ENCODE measurements around the gene MCMBP.
"Not testable (repeated sequence)": the region's sequence is repeated elsewhere in the genome, so short reads cannot be mapped to it uniquely, and the experiment has no call there.

Gene MCMBP

GRCh38 chr10:119910689-119911088, 38.0 kb upstream of the MCMBP start:
- Histone ChIP-seq H2AFZ (ENCODE audit: low read depth, low read length) (no peak overlapping the region), H3K9me3 (ENCODE audit: insufficient read depth, low read length) (no peaks in the 10 kb centered on the region), H3K36me3 (replicated peaks; ENCODE audit: low read depth, low read length) (peaks cover 12% of the 10 kb centered on the region), H4K20me1 (ENCODE audit: insufficient read depth, low read length) (no peaks in the 10 kb centered on the region), H3K4me3 (ENCODE audit: low read length) (no peak overlapping the region), H3K9ac (ENCODE audit: low read length) (no peak overlapping the region), H3K4me1 (ENCODE audit: low read length) (no peaks in the 10 kb centered on the region), H3K4me2 (ENCODE audit: low read length) (no peak overlapping the region), H3K79me2 (ENCODE audit: low read length) (no peaks in the 10 kb centered on the region), H3K27me3 (ENCODE audit: low read depth, low read length) (no peaks in the 10 kb centered on the region), H3K27ac (ENCODE audit: low read length) (no peak overlapping the region)
- TF ChIP-seq CTCF (IDR thresholded peaks at IDR 0.05; ENCODE audit: low read depth, low read length) (no peak), EZH2phosphoT487 (IDR thresholded peaks at IDR 0.05; ENCODE audit: low read depth) (no peak)

GRCh38 chr10:119908166-119908565, 35.5 kb upstream of the MCMBP start:
- Histone ChIP-seq H3K4me2 (ENCODE audit: low read length) (no peak overlapping the region), H3K4me1 (ENCODE audit: low read length) (no peaks in the 10 kb centered on the region), H3K36me3 (replicated peaks; ENCODE audit: low read depth, low read length) (peaks cover 9% of the 10 kb centered on the region), H2AFZ (ENCODE audit: low read depth, low read length) (no peak overlapping the region), H4K20me1 (ENCODE audit: insufficient read depth, low read length) (no peaks in the 10 kb centered on the region), H3K27me3 (ENCODE audit: low read depth, low read length) (no peaks in the 10 kb centered on the region), H3K79me2 (ENCODE audit: low read length) (no peaks in the 10 kb centered on the region), H3K9me3 (ENCODE audit: insufficient read depth, low read length) (no peaks in the 10 kb centered on the region), H3K27ac (ENCODE audit: low read length) (no peak overlapping the region), H3K9ac (ENCODE audit: low read length) (no peak overlapping the region), H3K4me3 (ENCODE audit: low read length) (no peak overlapping the region)
- TF ChIP-seq EZH2phosphoT487 (IDR thresholded peaks at IDR 0.05; ENCODE audit: low read depth) (no peak), CTCF (IDR thresholded peaks at IDR 0.05; ENCODE audit: low read depth, low read length) (no peak)

GRCh38 chr10:119907695-119908094, 35.1 kb upstream of the MCMBP start:
- H3K27me3 ChIP-seq (ENCODE audit: low read depth, low read length); H3K79me2 ChIP-seq (ENCODE audit: low read length); H4K20me1 ChIP-seq (ENCODE audit: insufficient read depth, low read length); H3K27ac ChIP-seq (ENCODE audit: low read length); H3K36me3 ChIP-seq (replicated peaks; ENCODE audit: low read depth, low read length); H3K9me3 ChIP-seq (ENCODE audit: insufficient read depth, low read length); H3K4me2 ChIP-seq (ENCODE audit: low read length); H3K4me1 ChIP-seq (ENCODE audit: low read length); H3K9ac ChIP-seq (ENCODE audit: low read length); H3K4me3 ChIP-seq (ENCODE audit: low read length); H2AFZ ChIP-seq (ENCODE audit: low read depth, low read length): not testable (repeated sequence)

- peaks cover 13% of the 10 kb centered on the region for H3K36me3 ChIP-seq (replicated peaks; ENCODE audit: low read depth, low read length)
- TF ChIP-seq CTCF (IDR thresholded peaks at IDR 0.05; ENCODE audit: low read depth, low read length), result no peak
- H3K27ac ChIP-seq (ENCODE audit: low read length), result no peak overlapping the region
- H3K4me1 ChIP-seq (ENCODE audit: low read length), result no peaks in the 10 kb centered on the region
- no peak overlapping the region for H2AFZ ChIP-seq (ENCODE audit: low read depth, low read length)
- no peak overlapping the region for H3K9ac ChIP-seq (ENCODE audit: low read length)
- peaks cover 21% of the 10 kb centered on the region for H3K79me2 ChIP-seq (ENCODE audit: low read length)
- H3K9me3 ChIP-seq (ENCODE audit: insufficient read depth, low read length), result no peaks in the 10 kb centered on the region
- no peak overlapping the region for H3K4me2 ChIP-seq (ENCODE audit: low read length)
- H4K20me1 ChIP-seq (ENCODE audit: insufficient read depth, low read length), result no peaks in the 10 kb centered on the region
- H3K27me3 ChIP-seq (ENCODE audit: low read depth, low read length), result no peaks in the 10 kb centered on the region
- H3K4me3 ChIP-seq (ENCODE audit: low read length), result no peak overlapping the region
Measured at GRCh38 chr10:119903946-119904666, 31.5 kb upstream of the MCMBP start.

Data from OCI-LY3 (cell line).